Activated CD4-positive, alpha-beta memory T cell treated with anti-CD3 and anti-CD28 coated beads, Interleukin-2, amount 10 ng/mL, durations not matched to agents 7 days and 5 days (primary cell): ENCODE measurements around the gene MMP10. TPM values are rescaled to one million over a fixed set of nuclear protein-coding genes. Genes with fewer than 3 reads are reported as not detected.
"Not testable (repeated sequence)": the region's sequence is repeated elsewhere in the genome, so short reads cannot be mapped to it uniquely, and the experiment has no call there.

ENCODE experiments used
- CTCF ChIA-PET: fragments of 350-600 bp; sonication (Branson Sonifier 250); formaldehyde crosslinking; loops from one replicate; lab custom pipeline; 2021; ENCODE audit warnings: antibody characterized with exemption, inconsistent platforms; lab: Charles Lee
- POLR2A ChIA-PET: fragments of 350-600 bp; sonication (Branson Sonifier 250); formaldehyde crosslinking; loops from one replicate; lab custom pipeline; 2021; ENCODE audit warnings: antibody characterized with exemption; lab: Charles Lee
- DNase-seq: peaks from one replicate; pipeline ENCODE4 v3.0.0-alpha.2; 2020
- H3K27ac Mint-ChIP-seq: one replicate; pipeline ENCODE4 v1.8.0; 2021; ENCODE audit warnings: mild to moderate bottlenecking, mixed read lengths
- H3K27me3 Mint-ChIP-seq: one replicate; pipeline ENCODE4 v1.8.0; 2021; ENCODE audit warnings: mixed read lengths
- H3K36me3 Mint-ChIP-seq: one replicate; pipeline ENCODE4 v1.8.0; 2021; ENCODE audit warnings: low read depth, mixed read lengths
- H3K4me1 Mint-ChIP-seq: one replicate; pipeline ENCODE4 v1.8.0; 2021; ENCODE audit warnings: mixed read lengths
- H3K4me3 Mint-ChIP-seq: one replicate; pipeline ENCODE4 v1.8.0; 2021; ENCODE audit warnings: mild to moderate bottlenecking, mixed read lengths
- H3K9me3 Mint-ChIP-seq: one replicate; pipeline ENCODE4 v1.8.0; 2021; ENCODE audit warnings: mixed read lengths
- total RNA-seq, 2 experiments: library from RNA; stranded (reverse); gene quantifications; one replicate each; pipeline ENCODE4 v1.2.3, GENCODE V29; 2021

Gene MMP10
- total RNA-seq, 2 experiments from 2014 or later = 0.58 TPM; not detected in 1

DNA sequence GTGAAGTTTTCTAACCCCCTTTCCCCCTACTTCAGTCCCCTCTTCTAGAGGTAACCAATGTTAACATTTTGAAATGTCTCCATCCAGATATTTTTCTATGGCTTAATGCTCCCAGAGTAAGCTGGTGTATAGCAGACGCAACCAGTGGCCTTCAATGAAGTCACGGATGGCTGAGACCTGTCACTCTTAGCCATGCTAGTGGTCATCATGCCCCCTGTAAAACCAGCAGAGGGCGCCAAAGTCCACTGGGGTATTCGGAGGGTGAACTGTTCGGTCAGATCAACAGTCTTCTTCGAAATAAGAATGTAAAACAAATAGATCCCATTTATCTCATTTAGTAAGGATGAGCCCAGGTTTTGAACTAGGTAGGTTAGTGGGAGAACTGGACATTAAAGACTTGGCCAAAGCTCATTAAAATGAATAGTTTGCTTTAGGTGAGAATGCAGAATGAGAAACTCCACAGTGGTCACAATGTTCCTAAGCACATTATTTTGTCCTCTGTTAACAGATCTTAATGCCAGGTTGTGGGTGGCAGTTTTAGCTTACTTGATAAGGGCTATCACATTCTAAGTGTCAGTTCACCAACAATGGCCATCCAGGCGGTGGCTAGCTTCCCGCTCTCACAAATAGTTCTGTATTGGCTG is 47.1 kb downstream of the MMP10 start:
- CTCF ChIA-PET = interaction anchor here (0.9 to 1.5 kb wide), 4 partner anchors 17 to 213 kb away, joined by 3 to 5 read pairs (median 3); no protein-coding TSS in a partner anchor
- Mint-ChIP-seq H3K9me3 (no peaks in the 10 kb centered on the region), H3K36me3 (no peaks in the 10 kb centered on the region), H3K27me3 (peaks cover 6% of the 10 kb centered on the region), H3K4me3 (no peak overlapping the region), H3K4me1 (no peaks in the 10 kb centered on the region), H3K27ac (no peak overlapping the region)
- POLR2A ChIA-PET = no interaction called here
- peak; percentile 60 for DNase-seq

- H3K4me3 Mint-ChIP-seq, DNase-seq, CTCF ChIA-PET, H3K27ac Mint-ChIP-seq, H3K4me1 Mint-ChIP-seq, POLR2A ChIA-PET, H3K9me3 Mint-ChIP-seq, H3K27me3 Mint-ChIP-seq, H3K36me3 Mint-ChIP-seq: not testable (repeated sequence)
Observed at GRCh38 chr11:102730944-102731343, 49.5 kb downstream of the MMP10 start.

GRCh38 chr11:102729849-102730815 is 50.3 kb downstream of the MMP10 start:
- H3K27me3 Mint-ChIP-seq = peaks cover 5% of the 10 kb centered on the region
- H3K9me3 Mint-ChIP-seq = no peaks in the 10 kb centered on the region
- H3K4me1 Mint-ChIP-seq = no peaks in the 10 kb centered on the region
- no peaks in the 10 kb centered on the region for H3K36me3 Mint-ChIP-seq
- H3K4me3 Mint-ChIP-seq = no peak overlapping the region
- POLR2A ChIA-PET = no interaction called here
- no peak overlapping the region for H3K27ac Mint-ChIP-seq
- no peak for DNase-seq
- CTCF ChIA-PET = no interaction called here

- Mint-ChIP-seq H3K4me3 (no peak overlapping the region), H3K36me3 (no peaks in the 10 kb centered on the region), H3K27me3 (no peaks in the 10 kb centered on the region), H3K9me3 (no peaks in the 10 kb centered on the region), H3K27ac (no peak overlapping the region), H3K4me1 (no peaks in the 10 kb centered on the region)
- DNase-seq = no peak
- ChIA-PET POLR2A (no interaction called here), CTCF (no interaction called here)
Observed at GRCh38 chr11:102727890-102728289, 52.5 kb downstream of the MMP10 start.

DNA sequence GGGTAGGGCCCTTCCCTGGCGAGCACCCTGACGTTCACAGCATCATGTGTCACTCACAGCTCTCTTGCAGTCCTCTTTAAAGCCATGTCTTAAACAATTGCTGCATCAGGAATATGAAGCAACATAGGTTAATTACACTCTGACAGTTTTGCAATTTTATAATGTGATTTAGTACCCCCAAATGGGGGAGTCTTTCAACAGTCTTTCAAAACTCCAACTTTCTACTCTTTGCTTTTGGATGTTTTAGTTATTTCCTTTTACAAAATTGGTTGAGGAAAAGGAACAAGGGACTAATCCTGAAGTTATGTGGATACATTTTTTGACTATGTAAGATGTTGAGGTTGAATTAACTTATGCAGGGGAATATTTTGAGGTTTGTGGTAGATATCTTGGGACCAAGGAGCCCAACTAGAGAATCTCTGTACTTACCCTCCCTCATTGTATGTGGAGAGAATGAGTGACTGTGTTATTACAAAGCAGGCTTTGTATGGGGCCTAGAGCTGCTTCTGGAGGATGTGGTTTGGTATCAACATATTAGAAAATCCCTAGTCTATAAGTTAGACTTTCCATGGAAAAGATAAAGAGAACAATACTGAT is 55.4 kb downstream of the MMP10 start, which contains the start of gene MMP8:
TSS of gene MMP8 (minus strand) at position 51 of the 597 bp plus-strand sequence. CDS start 99 bp downstream, outside the sequence.
- Mint-ChIP-seq H3K27ac (no peak within 1 kb of the TSS), H3K9me3 (no peaks in the 10 kb centered on the region), H3K4me1 (no peaks in the 10 kb centered on the region), H3K4me3 (no peak within 1 kb of the TSS), H3K27me3 (peaks cover 3% of the 10 kb centered on the region), H3K36me3 (no peaks in the 10 kb centered on the region)
- DNase-seq = no peak
- POLR2A ChIA-PET = no interaction called here
- CTCF ChIA-PET = no interaction called here

- no peaks in the 10 kb centered on the region for H3K9me3 Mint-ChIP-seq
- no peak overlapping the region for H3K4me3 Mint-ChIP-seq
- no peak overlapping the region for H3K27ac Mint-ChIP-seq
- ChIA-PET POLR2A (no interaction called here), CTCF (no interaction called here)
- no peaks in the 10 kb centered on the region for H3K4me1 Mint-ChIP-seq
- no peaks in the 10 kb centered on the region for H3K36me3 Mint-ChIP-seq
- DNase-seq = no peak
- peaks cover 9% of the 10 kb centered on the region for H3K27me3 Mint-ChIP-seq
Observed at GRCh38 chr11:102722821-102723220, 57.6 kb downstream of the MMP10 start.

Other genes starting within 250 kb of the MMP10 start
- gene MMP7, start 249.9 kb downstream of the MMP10 start, total RNA-seq = not detected
- not detected for gene MMP20, start 155.3 kb downstream of the MMP10 start, total RNA-seq
- not detected for gene MMP27, start 74.9 kb downstream of the MMP10 start, total RNA-seq
- gene MMP8, start 55.7 kb downstream of the MMP10 start, total RNA-seq = not detected
- gene MMP1, start 17.5 kb upstream of the MMP10 start, total RNA-seq = not detected
- not detected for gene MMP3, start 63.0 kb upstream of the MMP10 start, total RNA-seq
- gene MMP12, start 94.4 kb upstream of the MMP10 start, total RNA-seq = not detected
- gene MMP13, start 175.1 kb upstream of the MMP10 start, total RNA-seq = not detected